ENCODE results near the gene CCNT2.

- TF ChIP-seq, protein P1, sequence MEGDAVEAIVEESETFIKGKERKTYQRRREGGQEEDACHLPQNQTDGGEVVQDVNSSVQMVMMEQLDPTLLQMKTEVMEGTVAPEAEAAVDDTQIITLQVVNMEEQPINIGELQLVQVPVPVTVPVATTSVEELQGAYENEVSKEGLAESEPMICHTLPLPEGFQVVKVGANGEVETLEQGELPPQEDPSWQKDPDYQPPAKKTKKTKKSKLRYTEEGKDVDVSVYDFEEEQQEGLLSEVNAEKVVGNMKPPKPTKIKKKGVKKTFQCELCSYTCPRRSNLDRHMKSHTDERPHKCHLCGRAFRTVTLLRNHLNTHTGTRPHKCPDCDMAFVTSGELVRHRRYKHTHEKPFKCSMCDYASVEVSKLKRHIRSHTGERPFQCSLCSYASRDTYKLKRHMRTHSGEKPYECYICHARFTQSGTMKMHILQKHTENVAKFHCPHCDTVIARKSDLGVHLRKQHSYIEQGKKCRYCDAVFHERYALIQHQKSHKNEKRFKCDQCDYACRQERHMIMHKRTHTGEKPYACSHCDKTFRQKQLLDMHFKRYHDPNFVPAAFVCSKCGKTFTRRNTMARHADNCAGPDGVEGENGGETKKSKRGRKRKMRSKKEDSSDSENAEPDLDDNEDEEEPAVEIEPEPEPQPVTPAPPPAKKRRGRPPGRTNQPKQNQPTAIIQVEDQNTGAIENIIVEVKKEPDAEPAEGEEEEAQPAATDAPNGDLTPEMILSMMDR (conservative IDR thresholded peaks at IDR 0.05; ENCODE audit: low read depth, low read length): no peak
- no peak for TF ChIP-seq EZH2 (IDR thresholded peaks at IDR 0.05; ENCODE audit: borderline replicate concordance, low read depth, low read length, poor library complexity, severe bottlenecking)
These were observed 6.3 kb downstream of the CCNT2 start for GRCh38 chr2:134924912-134925311.
